IMR-90 (cell line): ENCODE results near the gene RHO. TPM values are rescaled to one million over a fixed set of nuclear protein-coding genes. Genes with fewer than 3 reads are reported as not detected.

Source experiments
- ATAC-seq: fragments of 200-7000 bp; cut with Tn5 transposase; 2 replicates; pipeline ENCODE4 v1.9.1; 2020; ENCODE audit warnings: low read depth, mild to moderate bottlenecking, moderate library complexity
- BruUV-seq: library from RNA; stranded (reverse); fragments of 400-500 nt; replicated peaks from 2 replicates; lab custom pipeline; 2021; lab: Mats Ljungman, UMichigan
- CTCF ChIA-PET: fragments of 300-600 bp; formaldehyde crosslinking; extraction: SDS; loops from one replicate; lab custom pipeline; 2021; ENCODE audit warnings: antibody characterized with exemption; lab: Yijun Ruan, JAX
- POLR2A ChIA-PET: fragments of 300-600 bp; sonication (Branson Sonifier 250); formaldehyde crosslinking; loops from one replicate; lab custom pipeline; 2022; ENCODE audit warnings: antibody characterized with exemption; ENCODE audit not compliant: unreplicated experiment; lab: Charles Lee
- DNase-seq: peaks from one replicate; pipeline ENCODE4 v3.0.0; 2013
- H2AFZ ChIP-seq: replicated peaks from 2 replicates; pipeline ENCODE3; 2013; ENCODE audit warnings: low read length, mild to moderate bottlenecking; ENCODE audit not compliant: poor library complexity
- H2AK5ac ChIP-seq: 2 replicates; pipeline ENCODE4 v1.6.1; 2013; ENCODE audit warnings: low read depth, low read length, inconsistent platforms
- H2AK9ac ChIP-seq: replicated peaks from 2 replicates; pipeline ENCODE3; 2013; ENCODE audit warnings: mild to moderate bottlenecking, low read depth, low read length, moderate library complexity; ENCODE audit not compliant: poor library complexity
- H2BK120ac ChIP-seq: 2 replicates; pipeline ENCODE4 v1.6.1; 2013; ENCODE audit warnings: low read depth, low read length, inconsistent platforms
- H2BK15ac ChIP-seq: 3 replicates; pipeline ENCODE4 v1.6.1; 2013; ENCODE audit warnings: low read depth, low read length, inconsistent platforms
- H2BK20ac ChIP-seq: 2 replicates; pipeline ENCODE4 v1.6.1; 2013; ENCODE audit warnings: low read depth, mild to moderate bottlenecking, inconsistent platforms, low read length, moderate library complexity
- H2BK5ac ChIP-seq: 2 replicates; pipeline ENCODE4 v1.6.1; 2013; ENCODE audit warnings: mild to moderate bottlenecking, low read depth, low read length, inconsistent platforms; ENCODE audit not compliant: poor library complexity, severe bottlenecking
- H3K14ac ChIP-seq: replicated peaks from 2 replicates; pipeline ENCODE4 v1.6.1; 2013; ENCODE audit warnings: low read depth, low read length, inconsistent platforms
- H3K18ac ChIP-seq: 2 replicates; pipeline ENCODE4 v1.6.1; 2013; ENCODE audit warnings: low read depth, low read length, control low read depth
- H3K23ac ChIP-seq: 2 replicates; pipeline ENCODE4 v1.6.1; 2013; ENCODE audit warnings: low read depth, low read length, inconsistent platforms
- H3K27ac ChIP-seq: 2 replicates; pipeline ENCODE4 v1.5.1; 2013; ENCODE audit warnings: mild to moderate bottlenecking, control low read depth, low read length; ENCODE audit not compliant: insufficient read depth
- H3K27me3 ChIP-seq: 2 replicates; pipeline ENCODE4 v1.6.1; 2013; ENCODE audit warnings: low read length; ENCODE audit not compliant: control insufficient read depth, insufficient read depth
- H3K36me3 ChIP-seq: 2 replicates; pipeline ENCODE4 v1.6.1; 2013; ENCODE audit warnings: low read length, mixed read lengths; ENCODE audit not compliant: control insufficient read depth, insufficient read depth
- H3K4ac ChIP-seq: 2 replicates; pipeline ENCODE4 v1.6.1; 2013; ENCODE audit warnings: low read depth, low read length, inconsistent platforms
- H3K4me1 ChIP-seq: 2 replicates; pipeline ENCODE4 v1.6.1; 2013; ENCODE audit warnings: low read length, mixed read lengths; ENCODE audit not compliant: control insufficient read depth, insufficient read depth
- H3K4me2 ChIP-seq: 2 replicates; pipeline ENCODE4 v1.6.1; 2013; ENCODE audit warnings: low read depth, mild to moderate bottlenecking, control low read depth, low read length, moderate library complexity
- H3K4me3 ChIP-seq: 2 replicates; pipeline ENCODE4 v1.5.1; 2013; ENCODE audit warnings: low read depth, mild to moderate bottlenecking, control low read depth, low read length, moderate library complexity; ENCODE audit not compliant: insufficient read depth
- H3K56ac ChIP-seq: 2 replicates; pipeline ENCODE4 v1.6.1; 2013; ENCODE audit warnings: low read length, inconsistent platforms; ENCODE audit not compliant: insufficient read depth; ENCODE audit errors: extremely low read depth
- H3K79me1 ChIP-seq, 2 experiments: 2 replicates each; pipeline ENCODE4 v1.6.1; 2013; ENCODE audit warnings: low read length in 2 of 2, inconsistent platforms in 1 of 2, low read depth in 1 of 2
- H3K9ac ChIP-seq: 2 replicates; pipeline ENCODE4 v1.6.1; 2013; ENCODE audit warnings: low read depth, low read length, control low read depth
- H3K9me1 ChIP-seq: 2 replicates; pipeline ENCODE4 v1.6.1; 2013; ENCODE audit warnings: low read length, inconsistent platforms; ENCODE audit not compliant: insufficient read depth
- H3K9me3 ChIP-seq: 2 replicates; pipeline ENCODE4 v1.6.1; 2013; ENCODE audit warnings: low read length; ENCODE audit not compliant: control insufficient read depth, insufficient read depth
- H4K20me1 ChIP-seq: 2 replicates; pipeline ENCODE4 v1.6.1; 2013; ENCODE audit warnings: low read length, inconsistent platforms; ENCODE audit not compliant: insufficient read depth
- H4K5ac ChIP-seq: 2 replicates; pipeline ENCODE4 v1.6.1; 2013; ENCODE audit warnings: mild to moderate bottlenecking, low read depth, low read length, control low read depth
- H4K8ac ChIP-seq, 2 experiments: 2 replicates each; pipeline ENCODE4 v1.6.1; 2013; ENCODE audit warnings: low read depth in 2 of 2, low read length in 2 of 2, control low read depth in 1 of 2, inconsistent platforms in 1 of 2
- H4K91ac ChIP-seq: 2 replicates; pipeline ENCODE4 v1.6.1; 2013; ENCODE audit warnings: low read depth, low read length, inconsistent platforms; ENCODE audit not compliant: insufficient read depth
- BHLHE40 ChIP-seq: fragments of 150-350 bp; IDR thresholded peaks from 2 replicates; pipeline ENCODE4 v1.6.1; 2016; ENCODE audit warnings: mild to moderate bottlenecking, low read depth, low read length
- CEBPB ChIP-seq: IDR thresholded peaks from 2 replicates; pipeline ENCODE4 v1.6.1; 2012; ENCODE audit warnings: low read depth, low read length, improper control_type of control experiment
- FOS ChIP-seq: fragments of 150-350 bp; IDR thresholded peaks from 2 replicates; pipeline ENCODE4 v1.6.1; 2016; ENCODE audit warnings: low read depth, low read length
- MAFK ChIP-seq: IDR thresholded peaks from 2 replicates; pipeline ENCODE4 v1.6.1; 2012; ENCODE audit warnings: low read depth, low read length, improper control_type of control experiment
- MAZ ChIP-seq: IDR thresholded peaks from 2 replicates; pipeline ENCODE4 v1.6.1; 2012; ENCODE audit warnings: low read depth, mild to moderate bottlenecking, low read length, improper control_type of control experiment, moderate library complexity, borderline replicate concordance
- MXI1 ChIP-seq: IDR thresholded peaks from 2 replicates; pipeline ENCODE4 v1.6.1; 2012; ENCODE audit warnings: low read depth, mild to moderate bottlenecking, low read length, moderate library complexity, borderline replicate concordance
- NFE2L2 ChIP-seq: fragments of 150-350 bp; IDR thresholded peaks from 2 replicates; pipeline ENCODE4 v1.6.1; 2016; ENCODE audit warnings: low read depth, mild to moderate bottlenecking, low read length
- POLR2A ChIP-seq: IDR thresholded peaks from 2 replicates; pipeline ENCODE4 v1.6.1; 2012; ENCODE audit warnings: mild to moderate bottlenecking, low read depth, low read length
- RAD21 ChIP-seq: IDR thresholded peaks from 2 replicates; pipeline ENCODE4 v1.6.1; 2012; ENCODE audit warnings: low read length, improper control_type of control experiment
- RCOR1 ChIP-seq: IDR thresholded peaks from 2 replicates; pipeline ENCODE4 v1.6.1; 2012; ENCODE audit warnings: mild to moderate bottlenecking, low read length, improper control_type of control experiment; ENCODE audit not compliant: insufficient replicate concordance
- WGBS, 2 experiments: methylation state at CpG; one replicate each; pipeline versions ENCODE4 v1.1.5 to v1.1.7; 2013; ENCODE audit warnings: missing lambda C conversion rate in 2 of 2; ENCODE audit not compliant: insufficient read length in 1 of 2; ENCODE audit errors: extremely low coverage in 2 of 2; 5-methylcytosine and 5-hydroxymethylcytosine counted together
- dilution Hi-C: fragments of 300-500 bp; cut with HindIII; formaldehyde crosslinking; loops from one replicate; pipeline ENCODE4 v1.14.3; 2018; ENCODE audit warnings: low sequenced_read_pairs; ENCODE audit not compliant: unreplicated experiment
- in situ Hi-C: fragments of 300-500 bp; cut with MboI; formaldehyde crosslinking; loops from 3 replicates; pipeline ENCODE4 v1.14.3; 2019; ENCODE audit warnings: low sequenced_read_pairs, inconsistent platforms, mixed read lengths
- intact Hi-C: fragments of 100-400 bp; cut with micrococcal nuclease; formaldehyde crosslinking; loops from 2 replicates; pipeline ENCODE4 v1.10.0; 2022
- polyA plus RNA-seq, 3 experiments: library from polyadenylated mRNA; depleted of rRNA; stranded (reverse); fragments of >200 nt; gene quantifications; 2 replicates each; pipeline ENCODE4 v1.2.3, GENCODE V29; 2012; ENCODE audit warnings: low replicate concordance in 1 of 3
- total RNA-seq: library from RNA; depleted of rRNA; stranded (reverse); fragments of >200 nt; gene quantifications from 2 replicates; pipeline ENCODE4 v1.2.3, GENCODE V29; 2012
- TF ChIP-seq, protein P1 (sequence below): fragments of 150-350 bp; IDR thresholded peaks from 2 replicates; pipeline ENCODE4 v1.6.1; 2016; ENCODE audit warnings: low read depth, mild to moderate bottlenecking, low read length, moderate library complexity, borderline replicate concordance
- TF ChIP-seq, protein P2 (sequence below): fragments of 150-350 bp; IDR thresholded peaks from 2 replicates; pipeline ENCODE4 v1.6.1; 2017; ENCODE audit warnings: mild to moderate bottlenecking, antibody characterized with exemption, low read length, low read depth

RHO gene
- total and polyA plus RNA-seq, 2 of the 4 experiments (the other 2 are of a cell fraction) = not detected

DNA sequence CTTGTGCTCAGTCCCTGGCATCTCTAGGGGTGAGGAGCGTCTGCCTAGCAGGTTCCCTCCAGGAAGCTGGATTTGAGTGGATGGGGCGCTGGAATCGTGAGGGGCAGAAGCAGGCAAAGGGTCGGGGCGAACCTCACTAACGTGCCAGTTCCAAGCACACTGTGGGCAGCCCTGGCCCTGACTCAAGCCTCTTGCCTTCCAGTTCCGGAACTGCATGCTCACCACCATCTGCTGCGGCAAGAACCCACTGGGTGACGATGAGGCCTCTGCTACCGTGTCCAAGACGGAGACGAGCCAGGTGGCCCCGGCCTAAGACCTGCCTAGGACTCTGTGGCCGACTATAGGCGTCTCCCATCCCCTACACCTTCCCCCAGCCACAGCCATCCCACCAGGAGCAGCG is 5.0 kb downstream of the RHO start:
- H2BK120ac ChIP-seq = no peak overlapping the region
- H3K9me3 ChIP-seq = no peaks in the 10 kb centered on the region
- no peak overlapping the region for H3K27ac ChIP-seq
- no peak overlapping the region for H3K56ac ChIP-seq
- H4K8ac ChIP-seq = no peak overlapping the region
- WGBS, 2 experiments = 94% methylated on average over 6 of the region's 16 CpGs; no CpG with 5 or more reads in 1 of the 2 experiments
- H3K4me2 ChIP-seq = no peak overlapping the region
- H3K9ac ChIP-seq = no peak overlapping the region
- no peaks in the 10 kb centered on the region for H3K36me3 ChIP-seq
- H3K14ac ChIP-seq = no peak overlapping the region
- DNase-seq (no peak), ATAC-seq (no peak)
- H2BK15ac ChIP-seq = no peak overlapping the region; the same call in 2 of the 3 replicates
- no peak for TF ChIP-seq BHLHE40
- no peak for TF ChIP-seq FOS
- TF ChIP-seq MAFK = no peak
- no peak for TF ChIP-seq MAZ
- TF ChIP-seq NFE2L2 = no peak
- TF ChIP-seq MXI1 = no peak
- no peak for TF ChIP-seq RAD21
- no peak for TF ChIP-seq RCOR1
- TF ChIP-seq CEBPB = no peak
- TF ChIP-seq, protein P1, sequence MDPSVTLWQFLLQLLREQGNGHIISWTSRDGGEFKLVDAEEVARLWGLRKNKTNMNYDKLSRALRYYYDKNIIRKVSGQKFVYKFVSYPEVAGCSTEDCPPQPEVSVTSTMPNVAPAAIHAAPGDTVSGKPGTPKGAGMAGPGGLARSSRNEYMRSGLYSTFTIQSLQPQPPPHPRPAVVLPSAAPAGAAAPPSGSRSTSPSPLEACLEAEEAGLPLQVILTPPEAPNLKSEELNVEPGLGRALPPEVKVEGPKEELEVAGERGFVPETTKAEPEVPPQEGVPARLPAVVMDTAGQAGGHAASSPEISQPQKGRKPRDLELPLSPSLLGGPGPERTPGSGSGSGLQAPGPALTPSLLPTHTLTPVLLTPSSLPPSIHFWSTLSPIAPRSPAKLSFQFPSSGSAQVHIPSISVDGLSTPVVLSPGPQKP = no peak
- no peak for TF ChIP-seq POLR2A
- TF ChIP-seq, protein P2, sequence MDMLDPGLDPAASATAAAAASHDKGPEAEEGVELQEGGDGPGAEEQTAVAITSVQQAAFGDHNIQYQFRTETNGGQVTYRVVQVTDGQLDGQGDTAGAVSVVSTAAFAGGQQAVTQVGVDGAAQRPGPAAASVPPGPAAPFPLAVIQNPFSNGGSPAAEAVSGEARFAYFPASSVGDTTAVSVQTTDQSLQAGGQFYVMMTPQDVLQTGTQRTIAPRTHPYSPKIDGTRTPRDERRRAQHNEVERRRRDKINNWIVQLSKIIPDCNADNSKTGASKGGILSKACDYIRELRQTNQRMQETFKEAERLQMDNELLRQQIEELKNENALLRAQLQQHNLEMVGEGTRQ = no peak
- no peak overlapping the region for H3K4ac ChIP-seq
- CTCF ChIA-PET = no interaction called here
- POLR2A ChIA-PET = no interaction called here
- 0 out of 2 replicates have a peak overlapping the region, but pooled peaks have one; percentile 17 for H2AK5ac ChIP-seq
- intact Hi-C loops (no loop called here), dilution Hi-C loops (no loop called here), in situ Hi-C loops (no loop called here)
- H3K4me3 ChIP-seq = no peak overlapping the region
- H4K5ac ChIP-seq = no peak overlapping the region
- H2BK5ac ChIP-seq = no peak overlapping the region
- H2AK9ac ChIP-seq = peak overlapping the region; percentile 18
- H3K27me3 ChIP-seq = peaks cover 5% of the 10 kb centered on the region; the same call in 1 of the 2 replicates
- peaks cover 8% of the 10 kb centered on the region for H3K9me1 ChIP-seq
- no peak overlapping the region for H3K23ac ChIP-seq
- BruUV-seq = no TSS peak
- no peak overlapping the region for H3K18ac ChIP-seq
- no peak overlapping the region for H2AFZ ChIP-seq
- H4K91ac ChIP-seq = no peak overlapping the region
- no peaks in the 10 kb centered on the region for H3K79me1 ChIP-seq
- H3K4me1 ChIP-seq = peaks cover 14% of the 10 kb centered on the region
- H2BK20ac ChIP-seq = no peak overlapping the region
- H4K20me1 ChIP-seq = no peaks in the 10 kb centered on the region
